ENCODE data around the gene CDC14C.

CDC14C gene

GRCh38 chr7:48976850-48977249 lies 52.5 kb downstream of the CDC14C start:
- no peak for DNase-seq

Data from SIG-M5 (cell line).